WTC11 (cell line): ENCODE data around the gene SLC9A7.

ENCODE experiments used
- CREM ChIP-seq: sonication (generic); formaldehyde crosslinking; IDR thresholded peaks from 2 replicates; pipeline ENCODE4 v1.8.1; 2022; ENCODE audit warnings: mild to moderate bottlenecking, missing genetic modification reagents, moderate library complexity
- E2F1 ChIP-seq: sonication (generic); formaldehyde crosslinking; IDR thresholded peaks from 2 replicates; pipeline ENCODE4 v1.8.0; 2022; ENCODE audit warnings: mild to moderate bottlenecking, missing genetic modification reagents
- TF ChIP-seq, protein P1 (sequence below): fragments of 200-600 bp; IDR thresholded peaks from 2 replicates; pipeline ENCODE4 v1.8.0; 2022; ENCODE audit warnings: antibody characterized with exemption
- TF ChIP-seq, protein P2 (sequence below): sonication (generic); formaldehyde crosslinking; IDR thresholded peaks from 2 replicates; pipeline ENCODE4 v1.8.1; 2023; ENCODE audit warnings: mild to moderate bottlenecking, missing genetic modification reagents, moderate library complexity

DNA sequence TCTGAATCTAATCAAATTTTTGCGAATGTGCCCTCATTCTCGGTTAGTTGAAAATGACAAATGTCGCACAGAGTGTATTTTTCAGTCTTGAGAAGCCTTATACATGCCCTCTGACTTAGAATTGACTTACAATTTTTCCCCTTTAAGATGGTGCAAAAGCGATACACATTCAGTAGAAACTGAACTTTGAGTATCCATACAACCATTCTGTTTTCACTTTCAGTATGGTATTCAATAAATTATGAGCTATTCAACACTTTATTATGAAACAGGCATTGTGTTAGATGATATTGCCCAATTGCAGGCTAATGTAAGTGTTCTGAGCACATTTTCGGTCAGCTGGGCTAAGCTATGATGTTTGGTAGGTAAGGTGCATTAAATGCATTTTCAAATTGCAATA, 43.4 kb downstream of the SLC9A7 start:
- TF ChIP-seq, protein P1, sequence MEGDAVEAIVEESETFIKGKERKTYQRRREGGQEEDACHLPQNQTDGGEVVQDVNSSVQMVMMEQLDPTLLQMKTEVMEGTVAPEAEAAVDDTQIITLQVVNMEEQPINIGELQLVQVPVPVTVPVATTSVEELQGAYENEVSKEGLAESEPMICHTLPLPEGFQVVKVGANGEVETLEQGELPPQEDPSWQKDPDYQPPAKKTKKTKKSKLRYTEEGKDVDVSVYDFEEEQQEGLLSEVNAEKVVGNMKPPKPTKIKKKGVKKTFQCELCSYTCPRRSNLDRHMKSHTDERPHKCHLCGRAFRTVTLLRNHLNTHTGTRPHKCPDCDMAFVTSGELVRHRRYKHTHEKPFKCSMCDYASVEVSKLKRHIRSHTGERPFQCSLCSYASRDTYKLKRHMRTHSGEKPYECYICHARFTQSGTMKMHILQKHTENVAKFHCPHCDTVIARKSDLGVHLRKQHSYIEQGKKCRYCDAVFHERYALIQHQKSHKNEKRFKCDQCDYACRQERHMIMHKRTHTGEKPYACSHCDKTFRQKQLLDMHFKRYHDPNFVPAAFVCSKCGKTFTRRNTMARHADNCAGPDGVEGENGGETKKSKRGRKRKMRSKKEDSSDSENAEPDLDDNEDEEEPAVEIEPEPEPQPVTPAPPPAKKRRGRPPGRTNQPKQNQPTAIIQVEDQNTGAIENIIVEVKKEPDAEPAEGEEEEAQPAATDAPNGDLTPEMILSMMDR, result no peak
- TF ChIP-seq, protein P2, sequence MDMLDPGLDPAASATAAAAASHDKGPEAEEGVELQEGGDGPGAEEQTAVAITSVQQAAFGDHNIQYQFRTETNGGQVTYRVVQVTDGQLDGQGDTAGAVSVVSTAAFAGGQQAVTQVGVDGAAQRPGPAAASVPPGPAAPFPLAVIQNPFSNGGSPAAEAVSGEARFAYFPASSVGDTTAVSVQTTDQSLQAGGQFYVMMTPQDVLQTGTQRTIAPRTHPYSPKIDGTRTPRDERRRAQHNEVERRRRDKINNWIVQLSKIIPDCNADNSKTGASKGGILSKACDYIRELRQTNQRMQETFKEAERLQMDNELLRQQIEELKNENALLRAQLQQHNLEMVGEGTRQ (CRISPR knock-in tag), result no peak
- no peak for TF ChIP-seq E2F1
- TF ChIP-seq CREM, result no peak
